ENCODE measurements around the gene SPSB2.

DNA sequence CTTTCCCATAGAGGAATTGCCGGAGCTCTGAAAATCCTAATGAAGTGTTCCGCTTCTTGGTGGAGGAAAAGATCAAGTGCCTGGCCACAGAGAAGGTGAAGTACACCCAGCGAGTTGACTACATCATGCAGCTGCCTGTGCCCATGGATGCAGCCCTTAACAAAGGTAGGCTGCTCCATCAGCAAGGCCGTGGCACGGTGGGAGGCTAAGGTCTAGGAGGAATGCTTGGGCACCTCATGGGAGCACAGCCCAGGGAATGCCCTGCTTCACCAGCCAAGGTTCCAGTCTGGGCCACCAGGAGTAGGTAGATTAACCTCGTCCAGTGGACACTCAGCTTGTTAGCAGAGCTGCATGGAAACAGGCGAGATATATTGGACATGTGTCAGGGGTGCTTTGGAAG lies 12.2 kb downstream of the SPSB2 start:
- TF ChIP-seq CTCF (IDR thresholded peaks at IDR 0.05) (no peak), POLR2A (IDR thresholded peaks at IDR 0.05) (no peak)

Data from breast epithelium (tissue), 3 donors.